Lower leg skin (tissue), 3 donors: Measurements from ENCODE around the gene RPS15.

ENCODE experiments used
- CTCF ChIP-seq, 3 donors: fragments of 450-650 bp; IDR thresholded peaks; one replicate each; pipeline ENCODE4 v1.5.1; 2016; ENCODE audit warnings: antibody characterized with exemption in 3 of 3, mild to moderate bottlenecking in 3 of 3, moderate library complexity in 2 of 3
- POLR2A ChIP-seq, 2 donors: fragments of 450-650 bp; IDR thresholded peaks; one replicate each; pipeline ENCODE4 v1.6.1; 2016 to 2017; ENCODE audit warnings: antibody characterized with exemption in 2 of 2, mild to moderate bottlenecking in 1 of 2, moderate library complexity in 1 of 2

- no peak for TF ChIP-seq CTCF (IDR thresholded peaks at IDR 0.05)
- no peak for TF ChIP-seq POLR2A (IDR thresholded peaks at IDR 0.05)
Observed at GRCh38 chr19:1401889-1402217, 36.3 kb upstream of the RPS15 start.
